Measurements from ENCODE around the gene VWA2. TPM values are rescaled to one million over a fixed set of nuclear protein-coding genes. Genes with fewer than 3 reads are reported as not detected.
"Not testable (repeated sequence)": the region's sequence is repeated elsewhere in the genome, so short reads cannot be mapped to it uniquely, and the experiment has no call there.

Gene VWA2
- total RNA-seq, 1 donor from 2014 or later, result not detected

DNA sequence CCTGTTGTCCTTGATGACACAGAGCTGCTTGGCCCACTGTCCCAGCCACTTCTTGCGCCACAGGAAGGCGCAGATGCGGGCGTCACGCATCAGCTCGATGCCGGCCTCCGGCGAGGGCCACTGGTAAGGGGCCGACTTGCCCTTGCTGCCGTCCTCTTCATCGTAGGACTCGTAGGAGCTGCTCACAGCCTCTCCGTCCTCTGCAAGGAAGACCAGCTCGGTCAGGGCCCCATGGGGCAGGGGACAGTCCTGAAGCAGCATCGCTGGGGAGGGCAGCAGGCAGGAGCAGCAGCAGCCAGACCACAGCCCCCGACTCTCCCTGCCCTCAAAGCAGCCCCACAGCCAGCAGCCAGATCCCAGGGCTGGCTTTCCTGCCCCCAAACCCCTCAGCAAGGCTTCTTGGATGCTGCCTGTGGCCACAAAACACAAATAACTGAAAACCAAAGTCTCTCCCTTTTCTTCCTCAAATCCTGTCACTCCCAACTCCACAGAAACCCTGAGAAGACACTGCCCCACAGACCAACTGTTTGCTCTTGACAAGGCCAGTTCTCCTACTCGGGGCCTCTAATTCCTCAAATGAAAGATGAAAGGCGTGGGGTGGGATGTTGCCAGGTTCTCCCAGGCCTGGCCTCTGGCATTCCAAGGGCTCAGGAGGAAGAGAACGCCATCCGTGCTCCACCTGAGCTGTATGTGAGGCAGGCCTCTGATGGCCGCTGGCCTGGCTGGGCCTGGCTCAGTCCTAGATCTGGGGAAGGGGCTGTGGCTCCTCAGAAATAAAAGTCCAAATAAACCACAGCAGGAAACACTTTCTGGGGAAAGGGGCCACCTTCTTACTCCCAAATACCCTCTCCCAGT, 76.7 kb downstream of the VWA2 start:
- DNase-seq (ENCODE audit: low read depth, low spot score), result no peak

DNA sequence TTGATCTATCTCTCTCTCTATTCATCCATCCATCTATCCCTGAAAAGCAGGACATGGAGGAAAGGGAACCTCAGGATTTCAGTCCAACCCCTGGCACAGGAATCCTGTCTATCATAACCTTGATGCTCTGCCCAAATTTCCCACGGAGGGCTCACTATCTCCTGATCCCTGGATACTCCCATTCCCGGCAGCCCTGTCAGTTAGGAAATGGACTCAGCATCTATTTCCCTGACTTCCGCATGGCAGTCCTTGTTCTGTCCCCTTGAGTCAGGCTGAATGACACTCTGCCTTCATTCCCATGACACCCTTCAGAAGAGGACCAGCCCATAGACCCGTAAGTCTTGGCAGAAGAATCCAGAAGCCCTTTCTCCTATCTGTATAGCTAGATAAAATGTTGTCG, 77.7 kb downstream of the VWA2 start:
- no peak for DNase-seq (ENCODE audit: low read depth, low spot score)

DNA sequence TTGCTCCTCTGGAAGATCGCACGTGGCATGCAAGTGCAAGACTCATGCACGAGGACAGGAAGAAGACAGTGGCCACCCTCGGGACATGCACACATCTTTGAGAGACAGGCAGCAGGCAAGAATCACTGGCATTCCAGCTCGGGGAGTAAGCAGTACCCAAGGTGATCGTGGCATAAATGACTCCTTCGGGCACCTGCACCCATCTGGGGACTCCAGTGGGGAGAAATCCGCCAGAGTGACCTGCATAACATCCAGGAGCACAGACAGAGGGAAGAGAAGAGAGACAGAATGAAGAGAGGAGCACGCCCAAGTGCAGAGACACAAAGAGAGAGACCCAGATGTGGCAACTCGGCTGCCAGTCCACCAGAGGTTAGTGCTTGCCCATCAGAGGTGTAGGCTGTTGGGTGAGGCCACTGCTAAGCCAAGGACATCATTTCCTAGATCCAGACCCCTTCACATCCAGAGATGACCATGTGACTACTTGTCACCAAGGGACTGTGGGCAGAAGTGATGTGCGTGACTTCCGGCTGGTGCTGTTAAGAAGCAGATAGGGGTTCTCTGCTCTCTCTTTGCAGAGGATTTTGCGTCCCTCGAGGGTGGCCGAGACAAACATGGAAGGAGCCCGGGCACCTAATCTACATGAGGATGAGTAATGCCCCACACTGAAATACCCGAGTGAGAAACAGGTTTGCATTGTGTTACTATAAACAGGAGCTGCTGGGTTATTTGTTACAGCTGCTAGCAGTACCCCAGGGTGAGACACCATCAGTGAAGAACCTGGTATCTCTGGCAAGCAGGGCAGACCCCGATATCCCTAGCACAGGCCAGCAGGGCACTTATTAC, 80.6 kb downstream of the VWA2 start:
- DNase-seq (ENCODE audit: low read depth, low spot score), result no peak

DNA sequence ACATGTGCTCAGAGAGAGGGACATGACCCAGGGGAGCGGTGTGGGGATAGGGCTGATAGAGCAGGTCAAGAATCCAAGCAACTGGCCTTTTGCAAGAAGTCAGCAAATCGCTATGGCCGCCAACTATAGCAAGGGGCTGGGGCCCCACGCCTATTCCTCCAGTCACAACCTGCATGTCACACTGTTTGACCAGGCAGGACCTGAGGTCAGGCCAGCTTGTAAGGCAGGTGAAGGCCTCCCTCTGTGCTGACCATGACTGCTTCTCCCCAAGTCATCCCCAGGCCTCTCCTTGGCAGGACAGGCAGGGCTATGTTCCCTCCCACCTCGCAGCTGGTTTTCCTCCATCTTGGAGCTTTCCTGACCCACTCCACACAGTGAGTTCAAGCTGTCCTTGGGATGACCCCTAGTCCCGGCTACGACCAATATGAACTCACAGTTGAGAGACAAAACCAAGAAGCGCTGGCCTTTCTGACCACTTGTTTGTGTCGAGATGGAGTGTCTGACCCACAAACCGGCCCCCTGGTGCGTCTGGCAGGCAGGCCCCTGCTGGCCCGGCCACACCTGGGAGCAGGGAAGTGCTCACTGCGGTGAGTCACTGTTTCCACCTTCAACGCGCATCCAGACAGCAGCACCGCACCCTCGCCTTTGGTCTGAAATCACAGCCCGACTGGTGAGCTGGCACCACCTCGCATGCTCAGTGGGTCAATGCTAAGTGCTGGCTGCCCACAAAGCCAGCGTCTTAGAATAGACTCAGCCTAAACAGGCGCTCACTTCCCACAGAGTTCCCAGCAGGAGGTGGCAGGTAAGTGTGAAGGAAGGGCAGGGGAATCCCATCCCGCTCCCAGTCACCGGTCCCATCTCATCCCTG, 81.4 kb downstream of the VWA2 start:
- DNase-seq (ENCODE audit: low read depth, low spot score), result no peak

DNA sequence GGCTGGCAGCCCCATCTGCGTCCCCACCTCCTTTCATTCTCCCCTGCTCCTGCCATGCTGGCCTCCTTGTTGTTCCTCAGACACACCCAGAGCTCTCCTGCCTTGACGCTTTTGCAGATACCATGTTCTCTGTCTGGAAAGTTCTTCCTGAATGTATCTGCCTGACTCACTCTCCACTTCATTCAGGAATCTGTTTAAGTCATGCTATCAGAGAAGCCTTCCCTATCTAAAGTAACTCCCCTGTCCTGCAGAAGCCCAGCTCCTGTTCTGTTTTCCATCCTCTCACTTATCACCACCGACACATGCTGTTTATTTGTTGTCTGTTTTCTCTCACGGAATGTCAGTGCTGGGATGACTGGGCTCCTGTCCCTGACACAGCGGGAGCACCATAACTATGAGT, 83.3 kb downstream of the VWA2 start:
- no peak for DNase-seq (ENCODE audit: low read depth, low spot score)

DNA sequence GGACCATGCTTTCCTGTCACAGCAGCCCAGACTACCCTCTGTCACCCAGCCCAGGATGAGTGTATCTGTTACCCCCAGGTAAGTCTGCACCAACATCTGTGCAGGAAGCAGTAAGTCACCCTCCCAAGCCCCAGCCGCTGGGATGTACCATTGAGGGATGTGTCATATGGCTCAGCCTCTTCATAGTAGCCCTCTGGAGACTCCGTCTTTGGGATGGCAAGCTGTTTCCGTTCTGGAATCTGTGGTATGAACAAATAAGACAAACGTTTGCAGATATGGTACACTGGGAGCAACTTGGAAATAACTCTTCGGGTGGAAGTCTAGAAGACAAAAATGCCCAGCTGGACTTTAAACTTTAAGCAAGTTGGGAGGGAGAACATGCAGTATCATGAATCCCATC, 84.0 kb downstream of the VWA2 start:
- no peak for DNase-seq (ENCODE audit: low read depth, low spot score)

DNA sequence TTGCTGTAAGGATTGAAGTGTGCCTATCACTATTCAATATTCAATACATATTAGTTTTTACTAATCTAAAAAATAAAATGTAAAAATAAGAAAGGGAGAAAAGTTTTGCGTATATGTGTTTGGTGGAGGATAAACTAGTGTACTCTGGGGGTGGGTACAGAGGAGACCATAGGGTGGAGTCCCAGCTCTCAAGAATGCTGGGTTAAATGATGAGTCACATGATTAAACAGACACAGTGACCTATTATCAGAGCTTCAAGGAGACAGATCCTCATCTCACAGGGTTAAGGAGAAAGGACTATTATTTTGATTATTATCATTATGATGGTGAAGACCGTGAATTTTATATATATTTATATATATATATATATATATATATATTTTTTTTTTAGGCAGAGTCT, 87.7 kb downstream of the VWA2 start:
- no peak for DNase-seq (ENCODE audit: low read depth, low spot score)

DNA sequence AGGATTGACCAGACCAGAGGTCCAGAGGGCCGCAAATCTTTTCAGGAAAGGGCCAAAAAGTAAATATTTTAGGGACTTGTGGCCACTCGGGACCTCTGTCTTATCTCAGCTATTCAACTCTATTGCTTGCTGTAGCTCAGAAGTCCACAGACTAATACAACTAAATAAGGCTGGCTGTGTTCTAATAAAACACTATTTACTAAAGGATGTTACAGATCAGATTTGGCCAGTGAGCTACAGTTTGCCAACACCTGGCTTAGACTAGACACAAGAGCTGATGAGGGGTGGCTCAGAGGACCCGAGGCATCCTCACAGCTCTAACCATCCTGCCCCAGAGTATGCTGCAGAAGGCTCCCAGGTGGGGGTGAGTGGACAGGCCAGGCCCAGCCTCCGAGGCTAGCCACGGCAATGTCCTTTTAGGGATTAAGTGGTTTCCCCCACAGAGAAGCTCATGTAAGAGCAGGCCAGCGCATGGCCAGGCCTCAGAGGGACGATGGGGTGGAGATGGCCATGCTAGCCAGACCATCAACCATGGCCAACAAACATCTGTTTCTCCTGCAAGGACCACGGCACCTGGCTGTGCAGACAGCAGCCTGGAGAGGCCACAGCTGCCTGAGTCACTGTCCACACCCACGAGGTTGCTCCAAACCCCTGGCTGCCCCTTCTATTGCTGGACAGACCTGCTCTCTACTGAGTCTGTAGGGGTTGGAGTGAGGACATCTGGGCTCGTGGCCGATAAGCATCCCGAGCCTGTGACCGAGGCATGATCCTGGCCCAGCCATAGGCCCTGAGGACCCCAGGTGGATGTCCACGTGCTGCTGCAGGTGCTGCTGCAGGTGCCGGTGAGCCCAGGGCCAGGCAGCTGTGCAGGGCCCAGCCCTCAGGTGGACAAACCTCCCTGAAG, 88.7 kb downstream of the VWA2 start:
- DNase-seq (ENCODE audit: low read depth, low spot score), result no peak

DNA sequence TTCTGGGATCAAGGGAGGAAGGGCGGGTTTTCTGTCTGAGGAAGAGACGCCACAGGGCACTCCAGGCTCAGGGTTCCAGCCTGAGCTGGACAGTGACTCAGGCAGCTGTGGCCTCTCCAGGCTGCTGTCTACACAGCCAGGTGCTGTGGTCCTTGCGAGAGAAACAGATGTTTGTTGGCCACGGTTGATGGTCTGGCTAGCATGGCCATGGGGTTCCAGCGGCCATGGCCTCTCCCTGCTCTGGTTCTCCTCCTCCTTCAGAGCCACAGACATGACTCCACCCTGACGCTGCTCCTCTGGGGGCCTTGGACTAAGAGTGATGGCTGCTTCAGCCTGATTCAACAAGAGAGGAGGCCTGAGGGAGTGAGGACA, 89.4 kb downstream of the VWA2 start:
- no peak for DNase-seq (ENCODE audit: low read depth, low spot score)

DNA sequence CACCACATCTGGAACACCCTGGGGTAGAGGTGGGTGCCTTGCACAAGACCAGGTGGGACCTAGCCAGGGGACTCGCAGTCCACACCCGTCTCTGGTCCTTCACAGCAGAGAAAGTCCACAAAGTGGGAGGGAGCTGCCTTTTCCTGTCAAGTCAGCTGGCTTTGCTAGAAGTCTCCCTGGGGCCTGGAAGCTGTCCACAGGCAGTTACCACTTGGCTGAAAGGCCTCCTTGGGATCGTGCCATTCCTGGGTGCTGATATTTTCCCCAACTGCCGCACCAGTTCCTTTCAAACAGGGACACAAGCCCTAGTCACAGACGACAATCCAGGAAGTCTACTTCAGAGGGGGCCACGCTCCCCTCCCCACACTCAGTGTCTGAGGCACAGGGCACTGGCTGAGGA, 89.8 kb downstream of the VWA2 start:
- no peak for DNase-seq (ENCODE audit: low read depth, low spot score)

DNA sequence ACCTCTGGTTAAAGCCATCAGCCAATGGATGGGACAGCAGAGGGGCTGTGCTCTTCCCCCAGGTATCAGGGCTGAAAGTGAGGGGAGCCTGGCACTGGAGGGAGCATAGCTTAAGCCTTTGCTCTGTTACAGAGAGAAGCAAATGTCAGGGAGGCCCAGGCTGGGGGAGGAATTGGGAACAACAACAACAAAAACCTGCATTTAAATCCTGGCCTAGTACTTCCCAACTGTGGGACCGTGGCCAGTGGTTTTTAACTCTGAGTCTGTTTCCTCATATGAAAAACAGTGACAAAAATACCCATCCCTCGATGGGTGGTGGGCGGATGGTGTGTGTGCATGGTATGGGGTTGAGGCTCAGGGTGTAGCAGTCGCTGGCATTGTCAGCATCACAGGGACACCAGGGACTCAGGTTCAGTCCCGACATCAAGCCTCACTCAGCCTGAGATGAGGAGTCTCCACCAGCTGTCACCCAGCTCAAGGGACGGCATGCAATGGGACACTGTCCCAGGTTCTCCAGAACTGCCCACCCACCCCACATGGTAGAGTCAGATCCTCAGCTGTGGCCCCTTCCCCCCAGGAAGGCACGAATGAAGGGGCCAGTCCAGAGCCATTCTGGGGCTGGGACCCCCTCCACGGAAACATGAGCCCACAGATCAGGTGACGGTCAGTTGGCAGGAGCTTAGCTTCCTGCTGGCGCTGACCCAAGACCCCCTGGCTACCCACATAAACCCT, 90.7 kb downstream of the VWA2 start:
- DNase-seq (ENCODE audit: low read depth, low spot score), result no peak

DNA sequence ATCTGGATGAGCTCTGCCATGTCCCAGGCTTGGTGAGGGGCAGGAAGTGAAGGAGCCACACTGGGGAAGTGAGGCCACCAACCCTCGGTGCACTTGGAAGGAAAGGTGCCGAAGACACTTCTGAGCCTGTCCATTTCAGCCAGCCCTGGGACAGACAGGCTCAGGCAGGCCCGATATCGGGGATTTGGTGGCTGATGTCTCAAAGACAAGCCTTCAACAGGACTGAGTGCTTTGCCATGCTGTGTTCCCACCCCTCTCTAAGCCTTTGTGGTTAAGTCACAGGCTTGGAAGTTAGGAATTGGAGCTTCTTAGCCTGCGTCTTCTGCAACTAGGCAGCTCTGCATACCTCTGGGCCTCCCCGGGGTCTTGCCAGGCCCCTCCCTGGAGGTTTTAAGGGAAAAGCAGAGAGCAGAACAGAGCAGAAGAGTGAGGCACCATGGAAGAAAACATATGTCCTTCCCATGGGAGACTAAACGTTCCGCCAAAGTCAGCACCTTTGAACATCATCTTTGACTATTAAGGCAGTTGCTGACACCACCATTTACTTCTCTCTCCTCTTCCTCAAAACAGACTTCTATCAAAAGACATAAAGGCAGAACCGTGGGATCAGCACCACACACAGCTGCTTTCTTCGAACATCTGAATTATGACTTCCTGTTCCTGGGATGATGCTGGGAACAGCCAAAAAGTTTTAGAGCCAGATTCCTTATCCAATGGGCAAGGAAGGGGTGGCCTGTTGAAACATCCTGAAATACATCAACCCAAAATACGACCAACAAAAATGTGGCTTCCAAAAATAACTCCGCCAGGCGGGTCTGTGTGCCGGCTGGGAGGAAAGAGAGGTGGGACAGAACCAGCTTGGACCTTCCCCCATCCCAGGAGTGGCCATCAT, 93.5 kb downstream of the VWA2 start:
- no peak for DNase-seq (ENCODE audit: low read depth, low spot score)

DNA sequence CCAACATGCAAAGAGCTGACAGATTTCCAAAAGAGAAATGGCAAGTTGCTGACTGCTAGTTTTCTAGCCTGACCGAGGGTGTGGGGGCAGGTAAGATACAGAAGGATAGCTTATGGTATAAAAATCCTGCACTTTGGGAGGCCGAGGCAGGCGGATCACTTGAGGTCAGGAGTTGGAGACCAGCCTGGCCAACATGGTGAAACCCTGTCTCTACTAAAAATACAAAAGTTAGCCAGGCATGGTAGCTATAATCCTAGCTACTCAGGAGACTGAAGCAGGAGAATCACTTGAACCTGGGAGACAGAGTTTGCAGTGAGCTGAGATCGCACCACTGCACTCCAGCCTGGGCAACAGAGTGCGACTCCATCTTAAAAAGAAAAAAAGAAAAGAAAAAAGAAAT, 94.4 kb downstream of the VWA2 start:
- DNase-seq (ENCODE audit: low read depth, low spot score), result not testable (repeated sequence)

DNA sequence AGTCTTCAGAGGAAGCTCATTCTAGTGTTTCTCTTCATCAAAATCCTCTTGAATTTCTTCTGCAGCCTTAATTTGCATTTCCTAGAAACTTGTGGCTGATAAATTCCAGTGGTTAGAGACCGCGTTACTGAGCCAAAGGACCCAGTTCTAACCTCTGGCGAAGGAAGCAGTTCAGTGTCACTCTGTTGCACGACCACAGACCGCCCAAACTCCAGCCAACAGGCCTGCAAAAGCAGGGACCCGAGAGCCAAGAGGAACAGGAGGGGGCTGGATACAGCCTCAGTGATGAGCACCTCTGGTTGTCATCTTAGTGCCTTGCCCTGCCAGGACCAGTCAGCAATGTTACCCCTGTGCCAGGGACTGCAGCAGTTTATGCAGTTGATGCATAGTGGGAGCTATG, 95.2 kb downstream of the VWA2 start:
- DNase-seq (ENCODE audit: low read depth, low spot score), result no peak

DNA sequence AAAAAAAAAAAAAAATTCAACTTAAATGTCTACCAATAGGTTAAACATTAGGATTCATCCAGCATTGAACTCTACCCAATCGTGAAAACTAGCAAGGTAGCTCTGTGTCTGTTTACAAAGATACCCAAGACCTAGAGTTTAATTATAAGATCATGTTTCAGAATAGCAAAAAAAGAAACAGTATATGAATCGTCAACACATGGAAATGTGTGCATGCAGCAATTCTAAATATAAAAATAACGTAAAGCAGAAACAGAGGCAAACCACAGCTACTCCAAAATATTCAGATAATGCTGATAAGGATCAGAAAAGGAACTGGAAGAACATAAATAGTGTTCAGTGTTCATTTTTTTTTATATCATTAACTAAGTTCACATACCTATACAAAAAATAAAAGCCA, 96.6 kb downstream of the VWA2 start:
- DNase-seq (ENCODE audit: low read depth, low spot score), result no peak

DNA sequence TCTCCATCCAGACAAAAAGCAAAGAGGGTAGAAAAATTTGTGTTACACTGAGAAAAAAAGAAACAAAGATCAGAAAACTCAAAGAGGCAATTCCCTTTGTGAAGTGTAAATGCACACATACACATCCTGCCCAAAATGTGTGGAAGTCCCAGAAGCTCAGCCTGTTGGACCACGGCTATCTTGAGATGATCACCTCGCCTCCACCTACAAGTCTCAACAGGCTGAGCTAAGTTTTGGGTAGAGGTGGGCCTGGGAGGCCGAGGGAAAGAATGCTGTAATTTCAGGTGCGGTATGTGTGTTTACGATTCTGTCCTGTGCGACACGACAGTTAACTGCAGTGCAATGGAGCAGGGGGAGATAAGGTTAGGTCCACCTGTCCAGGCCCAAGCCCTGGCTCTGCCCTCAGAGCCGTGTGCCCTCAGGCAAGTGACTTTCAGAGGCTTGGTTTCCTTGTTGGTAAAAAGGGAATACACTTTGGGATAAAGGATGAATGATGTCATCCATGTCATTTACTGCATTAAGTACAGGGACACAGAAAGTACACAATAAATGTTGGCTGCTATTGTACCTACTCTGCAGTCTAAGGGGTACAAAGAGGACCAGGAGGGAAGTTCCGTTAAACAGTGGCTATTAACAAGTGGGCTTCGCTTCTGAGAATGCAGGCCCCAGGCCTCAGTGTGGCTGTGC, 97.9 kb downstream of the VWA2 start:
- no peak for DNase-seq (ENCODE audit: low read depth, low spot score)

DNA sequence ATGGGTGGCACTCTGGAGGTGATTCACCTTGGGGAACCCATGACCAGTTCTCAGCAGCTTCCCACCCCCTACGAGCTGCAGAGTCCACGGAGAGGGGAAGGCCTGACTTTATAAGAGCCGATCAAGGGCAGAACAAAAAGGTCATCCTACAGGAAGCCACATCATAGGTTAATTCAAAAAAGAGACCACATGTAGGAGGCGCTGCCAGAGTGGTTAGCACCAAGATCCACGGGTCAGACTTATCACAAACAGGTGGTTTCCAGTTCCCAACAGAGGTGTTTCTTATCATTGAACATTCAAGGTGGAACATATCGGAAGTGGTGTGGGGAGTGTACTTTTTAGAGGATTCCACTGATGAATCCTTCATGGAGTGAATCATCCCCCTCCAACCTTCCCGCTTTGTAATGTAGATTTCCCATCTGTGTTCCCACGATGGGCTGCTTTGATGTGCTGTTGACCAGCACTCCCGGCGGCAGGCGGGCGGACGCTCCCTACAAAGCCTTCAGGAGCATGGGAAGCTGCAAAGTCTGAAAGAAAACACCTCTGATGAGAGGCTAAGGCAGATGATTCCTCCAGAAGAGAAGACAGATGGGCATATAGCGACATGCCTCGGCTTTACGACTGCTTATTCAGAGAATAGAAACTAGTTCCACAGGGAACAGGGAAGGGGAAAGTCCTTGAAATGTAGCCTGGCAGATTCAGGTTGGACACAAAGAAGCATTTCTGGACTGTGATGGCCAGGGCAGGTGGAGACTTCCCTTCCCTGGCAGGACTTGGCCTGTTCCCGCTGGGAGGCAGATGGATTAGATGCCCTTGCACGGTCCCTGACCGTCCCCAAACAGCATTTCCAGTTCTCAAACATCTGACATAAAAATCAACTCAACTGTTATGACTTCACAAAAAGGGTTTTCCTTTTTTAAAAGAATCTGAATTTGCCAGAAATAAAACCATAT, 98.7 kb downstream of the VWA2 start:
- DNase-seq (ENCODE audit: low read depth, low spot score), result no peak
